Thyroid gland (tissue), 4 donors: ENCODE data around the gene QRICH2.

Experiments
- POLR2A ChIP-seq, 2 donors: fragments of 450-650 bp; IDR thresholded peaks; one replicate each; pipeline ENCODE4 v1.6.1; 2017; ENCODE audit warnings: antibody characterized with exemption in 2 of 2, mild to moderate bottlenecking in 2 of 2, moderate library complexity in 1 of 2
- TF ChIP-seq, protein P1 (sequence below), 6 experiments: fragments of 200-600 bp in 3 of 6; fragments of 450-650 bp in 3 of 6; sonication (generic) in 3 of 6; IDR thresholded peaks; one replicate each; pipeline ENCODE4 v1.5.1; 2016 to 2019; ENCODE audit warnings: antibody characterized with exemption in 6 of 6, mild to moderate bottlenecking in 2 of 6, inconsistent platforms in 1 of 6, moderate library complexity in 1 of 6

DNA sequence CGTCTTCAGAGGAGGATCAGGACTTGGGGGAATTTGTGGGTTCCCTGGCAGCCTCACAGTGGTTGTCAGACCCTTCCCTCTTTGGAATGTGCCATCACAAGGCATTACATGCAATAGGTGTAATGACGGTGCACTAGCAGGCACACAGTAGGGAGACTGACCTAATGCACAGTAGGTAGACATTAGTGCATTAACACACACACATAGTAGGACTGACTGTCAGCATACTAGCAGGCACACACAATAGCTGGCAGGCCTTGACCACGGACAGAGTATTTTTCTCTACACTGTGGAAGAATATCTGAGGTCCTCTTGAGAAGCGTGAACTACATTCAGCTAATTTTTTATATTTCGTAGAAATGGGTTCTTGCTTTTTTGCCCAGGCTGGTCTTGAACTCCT is 53.8 kb downstream of the QRICH2 start:
- no peak for TF ChIP-seq POLR2A (IDR thresholded peaks at IDR 0.05)
- TF ChIP-seq, protein P1, sequence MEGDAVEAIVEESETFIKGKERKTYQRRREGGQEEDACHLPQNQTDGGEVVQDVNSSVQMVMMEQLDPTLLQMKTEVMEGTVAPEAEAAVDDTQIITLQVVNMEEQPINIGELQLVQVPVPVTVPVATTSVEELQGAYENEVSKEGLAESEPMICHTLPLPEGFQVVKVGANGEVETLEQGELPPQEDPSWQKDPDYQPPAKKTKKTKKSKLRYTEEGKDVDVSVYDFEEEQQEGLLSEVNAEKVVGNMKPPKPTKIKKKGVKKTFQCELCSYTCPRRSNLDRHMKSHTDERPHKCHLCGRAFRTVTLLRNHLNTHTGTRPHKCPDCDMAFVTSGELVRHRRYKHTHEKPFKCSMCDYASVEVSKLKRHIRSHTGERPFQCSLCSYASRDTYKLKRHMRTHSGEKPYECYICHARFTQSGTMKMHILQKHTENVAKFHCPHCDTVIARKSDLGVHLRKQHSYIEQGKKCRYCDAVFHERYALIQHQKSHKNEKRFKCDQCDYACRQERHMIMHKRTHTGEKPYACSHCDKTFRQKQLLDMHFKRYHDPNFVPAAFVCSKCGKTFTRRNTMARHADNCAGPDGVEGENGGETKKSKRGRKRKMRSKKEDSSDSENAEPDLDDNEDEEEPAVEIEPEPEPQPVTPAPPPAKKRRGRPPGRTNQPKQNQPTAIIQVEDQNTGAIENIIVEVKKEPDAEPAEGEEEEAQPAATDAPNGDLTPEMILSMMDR (IDR thresholded peaks at IDR 0.05): no peak
